Ishikawa (cell line): ENCODE measurements around the gene ATP5PO.

ENCODE experiments used
- CEBPB ChIP-seq: IDR thresholded peaks from 2 replicates; pipeline ENCODE4 v1.6.1; 2012
- CREB1 ChIP-seq: IDR thresholded peaks from 2 replicates; pipeline ENCODE4 v1.6.1; 2012; ENCODE audit warnings: low read depth
- EGR1 ChIP-seq: IDR thresholded peaks from 2 replicates; pipeline ENCODE4 v1.6.1; 2012
- EP300 ChIP-seq: IDR thresholded peaks from 2 replicates; pipeline ENCODE4 v1.6.1; 2012; ENCODE audit warnings: borderline replicate concordance
- FOXM1 ChIP-seq: IDR thresholded peaks from 2 replicates; pipeline ENCODE4 v1.6.1; 2012; ENCODE audit warnings: low read depth, borderline replicate concordance
- NFIC ChIP-seq: IDR thresholded peaks from 2 replicates; pipeline ENCODE4 v1.6.1; 2012
- RAD21 ChIP-seq: IDR thresholded peaks from 2 replicates; pipeline ENCODE4 v1.6.1; 2012; ENCODE audit warnings: low read depth
- TAF1 ChIP-seq: IDR thresholded peaks from 2 replicates; pipeline ENCODE4 v1.6.1; 2012; ENCODE audit warnings: low read depth, mild to moderate bottlenecking
- ZBTB7A ChIP-seq: IDR thresholded peaks from 2 replicates; pipeline ENCODE4 v1.6.1; 2012; ENCODE audit warnings: low read depth
- TF ChIP-seq, protein P1 (sequence below): IDR thresholded peaks from 2 replicates; pipeline ENCODE4 v1.6.1; 2012; ENCODE audit warnings: low read depth, mild to moderate bottlenecking
- TF ChIP-seq, protein P2 (sequence below): IDR thresholded peaks from 2 replicates; pipeline ENCODE4 v1.6.1; 2012
- TF ChIP-seq, protein P3 (sequence below): IDR thresholded peaks from 2 replicates; pipeline ENCODE4 v1.6.1; 2012

DNA sequence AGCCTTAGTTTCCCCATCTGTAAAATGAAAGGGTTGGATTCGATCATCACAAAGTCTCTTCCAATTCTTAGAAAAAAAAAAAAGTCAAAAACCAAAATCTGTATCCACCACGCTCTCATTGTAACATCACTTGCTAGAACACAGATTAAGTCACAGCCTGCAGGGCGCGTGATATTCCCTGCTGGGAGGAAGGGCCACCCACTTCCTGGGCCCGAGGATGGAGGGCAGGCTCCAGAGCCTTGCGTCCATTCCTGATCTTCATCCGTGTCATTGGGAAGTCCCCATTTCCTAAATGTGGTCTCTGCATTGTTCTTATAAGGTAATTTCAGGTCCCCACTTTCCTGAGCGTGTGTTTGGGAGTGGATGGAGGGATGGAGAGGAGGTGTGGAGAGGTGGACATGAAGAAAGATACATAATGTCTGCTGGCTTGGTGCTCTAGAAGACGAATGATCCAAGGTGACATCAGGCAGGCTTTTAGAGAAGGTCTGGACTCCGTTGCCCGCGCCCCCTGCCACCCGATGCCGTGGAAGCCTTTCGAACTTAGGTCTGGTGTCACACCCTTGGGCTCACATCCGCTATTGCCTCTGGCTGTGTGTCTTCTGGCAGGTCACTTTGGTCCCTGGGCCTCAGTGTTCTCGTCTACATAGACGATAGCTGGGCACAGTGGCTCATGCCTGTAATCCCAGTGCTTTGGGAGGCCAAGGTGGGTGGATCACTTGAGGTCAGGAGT, 56.1 kb downstream of the ATP5PO start:
- TF ChIP-seq CEBPB, result no peak
- no peak for TF ChIP-seq EGR1
- TF ChIP-seq, protein P1, sequence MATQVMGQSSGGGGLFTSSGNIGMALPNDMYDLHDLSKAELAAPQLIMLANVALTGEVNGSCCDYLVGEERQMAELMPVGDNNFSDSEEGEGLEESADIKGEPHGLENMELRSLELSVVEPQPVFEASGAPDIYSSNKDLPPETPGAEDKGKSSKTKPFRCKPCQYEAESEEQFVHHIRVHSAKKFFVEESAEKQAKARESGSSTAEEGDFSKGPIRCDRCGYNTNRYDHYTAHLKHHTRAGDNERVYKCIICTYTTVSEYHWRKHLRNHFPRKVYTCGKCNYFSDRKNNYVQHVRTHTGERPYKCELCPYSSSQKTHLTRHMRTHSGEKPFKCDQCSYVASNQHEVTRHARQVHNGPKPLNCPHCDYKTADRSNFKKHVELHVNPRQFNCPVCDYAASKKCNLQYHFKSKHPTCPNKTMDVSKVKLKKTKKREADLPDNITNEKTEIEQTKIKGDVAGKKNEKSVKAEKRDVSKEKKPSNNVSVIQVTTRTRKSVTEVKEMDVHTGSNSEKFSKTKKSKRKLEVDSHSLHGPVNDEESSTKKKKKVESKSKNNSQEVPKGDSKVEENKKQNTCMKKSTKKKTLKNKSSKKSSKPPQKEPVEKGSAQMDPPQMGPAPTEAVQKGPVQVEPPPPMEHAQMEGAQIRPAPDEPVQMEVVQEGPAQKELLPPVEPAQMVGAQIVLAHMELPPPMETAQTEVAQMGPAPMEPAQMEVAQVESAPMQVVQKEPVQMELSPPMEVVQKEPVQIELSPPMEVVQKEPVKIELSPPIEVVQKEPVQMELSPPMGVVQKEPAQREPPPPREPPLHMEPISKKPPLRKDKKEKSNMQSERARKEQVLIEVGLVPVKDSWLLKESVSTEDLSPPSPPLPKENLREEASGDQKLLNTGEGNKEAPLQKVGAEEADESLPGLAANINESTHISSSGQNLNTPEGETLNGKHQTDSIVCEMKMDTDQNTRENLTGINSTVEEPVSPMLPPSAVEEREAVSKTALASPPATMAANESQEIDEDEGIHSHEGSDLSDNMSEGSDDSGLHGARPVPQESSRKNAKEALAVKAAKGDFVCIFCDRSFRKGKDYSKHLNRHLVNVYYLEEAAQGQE, result no peak
- TF ChIP-seq RAD21, result no peak
- no peak for TF ChIP-seq EP300
- no peak for TF ChIP-seq NFIC
- no peak for TF ChIP-seq ZBTB7A
- no peak for TF ChIP-seq FOXM1
- no peak for TF ChIP-seq TAF1
- TF ChIP-seq, protein P2, sequence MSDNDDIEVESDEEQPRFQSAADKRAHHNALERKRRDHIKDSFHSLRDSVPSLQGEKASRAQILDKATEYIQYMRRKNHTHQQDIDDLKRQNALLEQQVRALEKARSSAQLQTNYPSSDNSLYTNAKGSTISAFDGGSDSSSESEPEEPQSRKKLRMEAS, result no peak
- TF ChIP-seq CREB1, result no peak
- TF ChIP-seq, protein P3, sequence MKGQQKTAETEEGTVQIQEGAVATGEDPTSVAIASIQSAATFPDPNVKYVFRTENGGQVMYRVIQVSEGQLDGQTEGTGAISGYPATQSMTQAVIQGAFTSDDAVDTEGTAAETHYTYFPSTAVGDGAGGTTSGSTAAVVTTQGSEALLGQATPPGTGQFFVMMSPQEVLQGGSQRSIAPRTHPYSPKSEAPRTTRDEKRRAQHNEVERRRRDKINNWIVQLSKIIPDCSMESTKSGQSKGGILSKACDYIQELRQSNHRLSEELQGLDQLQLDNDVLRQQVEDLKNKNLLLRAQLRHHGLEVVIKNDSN, result no peak
